ENCODE results near the gene HOXA9. TPM values are rescaled to one million over a fixed set of nuclear protein-coding genes. Genes with fewer than 3 reads are reported as not detected.

HOXA9 gene
- total RNA-seq, 2 experiments from 2014 or later, result not detected

GRCh38 chr7:27184337-27185012 lies 19.1 kb upstream of the HOXA9 start:
- CTCF ChIA-PET, result interaction anchor here (1.2 to 3.7 kb wide), 5 partner anchors 8 to 23 kb away, joined by 5 to 28 read pairs (median 7); no protein-coding TSS in a partner anchor
- DNase-seq, result peak; percentile 55
- intact Hi-C loops (cut with micrococcal nuclease), result no loop called here
- Mint-ChIP-seq H3K27ac (peak overlapping the region; percentile 57), H3K4me1 (ENCODE audit: low read depth) (peaks cover 35% of the 10 kb centered on the region), H3K27me3 (peaks cover 70% of the 10 kb centered on the region), H3K4me3 (peak overlapping the region; percentile 59), H3K9me3 (no peaks in the 10 kb centered on the region), H3K36me3 (ENCODE audit: low read depth) (no peaks in the 10 kb centered on the region)
- POLR2A ChIA-PET, result interaction anchor here (1.7 kb wide), 1 partner anchor 15 kb away, joined by 5 read pairs; no protein-coding TSS in a partner anchor
- TF ChIP-seq, protein P1, sequence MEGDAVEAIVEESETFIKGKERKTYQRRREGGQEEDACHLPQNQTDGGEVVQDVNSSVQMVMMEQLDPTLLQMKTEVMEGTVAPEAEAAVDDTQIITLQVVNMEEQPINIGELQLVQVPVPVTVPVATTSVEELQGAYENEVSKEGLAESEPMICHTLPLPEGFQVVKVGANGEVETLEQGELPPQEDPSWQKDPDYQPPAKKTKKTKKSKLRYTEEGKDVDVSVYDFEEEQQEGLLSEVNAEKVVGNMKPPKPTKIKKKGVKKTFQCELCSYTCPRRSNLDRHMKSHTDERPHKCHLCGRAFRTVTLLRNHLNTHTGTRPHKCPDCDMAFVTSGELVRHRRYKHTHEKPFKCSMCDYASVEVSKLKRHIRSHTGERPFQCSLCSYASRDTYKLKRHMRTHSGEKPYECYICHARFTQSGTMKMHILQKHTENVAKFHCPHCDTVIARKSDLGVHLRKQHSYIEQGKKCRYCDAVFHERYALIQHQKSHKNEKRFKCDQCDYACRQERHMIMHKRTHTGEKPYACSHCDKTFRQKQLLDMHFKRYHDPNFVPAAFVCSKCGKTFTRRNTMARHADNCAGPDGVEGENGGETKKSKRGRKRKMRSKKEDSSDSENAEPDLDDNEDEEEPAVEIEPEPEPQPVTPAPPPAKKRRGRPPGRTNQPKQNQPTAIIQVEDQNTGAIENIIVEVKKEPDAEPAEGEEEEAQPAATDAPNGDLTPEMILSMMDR (IDR thresholded peaks at IDR 0.05), result no peak
- ATAC-seq, result peak; percentile 37

GRCh38 chr7:27183682-27184336 lies 18.5 kb upstream of the HOXA9 start:
- no peaks in the 10 kb centered on the region for H3K36me3 Mint-ChIP-seq (ENCODE audit: low read depth)
- H3K4me1 Mint-ChIP-seq (ENCODE audit: low read depth), result peaks cover 34% of the 10 kb centered on the region
- DNase-seq (no peak), ATAC-seq (no peak)
- peaks cover 71% of the 10 kb centered on the region for H3K27me3 Mint-ChIP-seq
- intact Hi-C loops (cut with micrococcal nuclease), result no loop called here
- POLR2A ChIA-PET, result interaction anchor here (0.6 kb wide), 1 partner anchor 1644 kb away, joined by 4 read pairs; no protein-coding TSS in a partner anchor
- no peaks in the 10 kb centered on the region for H3K9me3 Mint-ChIP-seq
- H3K27ac Mint-ChIP-seq, result no peak overlapping the region
- TF ChIP-seq, protein P1 (IDR thresholded peaks at IDR 0.05), result no peak
- CTCF ChIA-PET, result interaction anchor here (1.2 to 2.3 kb wide), 8 partner anchors 9 to 25 kb away, joined by 3 to 9 read pairs (median 6); no protein-coding TSS in a partner anchor
- peak overlapping the region; percentile 59 for H3K4me3 Mint-ChIP-seq

DNA sequence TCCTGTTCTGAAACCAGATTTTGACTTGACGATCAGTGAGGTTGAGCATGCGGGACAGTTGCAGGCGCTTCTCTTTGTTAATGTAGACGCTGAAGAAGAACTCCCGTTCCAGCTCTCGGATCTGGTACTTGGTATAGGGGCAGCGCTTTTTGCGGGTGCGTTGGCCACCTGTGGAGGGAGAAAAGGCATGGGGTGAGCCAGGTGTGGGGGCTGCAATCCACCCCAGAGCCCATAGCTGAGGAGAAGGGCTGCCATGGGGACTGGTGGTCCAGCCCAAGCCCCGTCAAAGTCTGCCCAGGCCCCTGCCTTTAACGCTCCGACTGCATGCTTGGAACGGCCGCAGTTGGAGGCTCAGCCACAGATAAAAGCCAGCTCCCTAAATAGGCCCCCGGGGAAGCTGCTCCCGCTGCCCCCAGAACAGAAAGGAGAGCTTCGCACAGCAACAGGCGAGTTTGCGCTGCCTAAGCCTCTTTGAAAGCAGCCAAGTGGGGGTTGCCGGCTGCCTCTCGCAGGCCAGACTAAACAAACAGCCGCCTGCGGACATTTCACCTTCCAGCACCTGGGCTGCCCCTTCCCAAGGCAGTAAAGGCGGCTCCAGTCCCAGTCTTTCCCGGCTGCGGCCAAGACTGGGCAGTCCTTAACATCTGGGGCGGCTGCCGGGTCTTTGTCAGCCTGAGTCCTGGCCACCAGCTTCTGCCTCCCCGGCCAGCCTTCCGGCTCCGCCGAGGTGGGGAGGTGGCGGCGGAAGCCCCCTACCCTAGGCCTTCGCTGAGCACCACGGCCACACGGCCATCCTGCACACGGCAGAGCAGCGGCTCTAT lies 17.7 kb upstream of the HOXA9 start:
- Mint-ChIP-seq H3K4me3 (peak overlapping the region; percentile 59), H3K36me3 (ENCODE audit: low read depth) (no peaks in the 10 kb centered on the region), H3K4me1 (ENCODE audit: low read depth) (peaks cover 26% of the 10 kb centered on the region), H3K27me3 (peaks cover 69% of the 10 kb centered on the region), H3K27ac (no peak overlapping the region), H3K9me3 (no peaks in the 10 kb centered on the region)
- DNase-seq (no peak), ATAC-seq (no peak)
- intact Hi-C loops (cut with micrococcal nuclease), result no loop called here
- TF ChIP-seq, protein P1 (IDR thresholded peaks at IDR 0.05), result no peak
- CTCF ChIA-PET, result interaction anchor here (1.2 to 2.3 kb wide), 8 partner anchors 9 to 24 kb away, joined by 3 to 9 read pairs (median 6); no protein-coding TSS in a partner anchor
- POLR2A ChIA-PET, result no interaction called here

- intact Hi-C loops (cut with micrococcal nuclease), result no loop called here
- Mint-ChIP-seq H3K27me3 (peaks cover 69% of the 10 kb centered on the region), H3K4me1 (ENCODE audit: low read depth) (peaks cover 20% of the 10 kb centered on the region), H3K36me3 (ENCODE audit: low read depth) (no peaks in the 10 kb centered on the region), H3K4me3 (no peak overlapping the region), H3K27ac (no peak overlapping the region), H3K9me3 (no peaks in the 10 kb centered on the region)
- POLR2A ChIA-PET, result no interaction called here
- no peak for ATAC-seq
- CTCF ChIA-PET, result interaction anchor here (1.5 to 2.1 kb wide), 5 partner anchors 10 to 23 kb away, joined by 3 to 7 read pairs (median 6); no protein-coding TSS in a partner anchor
- TF ChIP-seq, protein P1 (IDR thresholded peaks at IDR 0.05), result no peak
- no peak for DNase-seq
Measured at GRCh38 chr7:27182285-27182841, 17.0 kb upstream of the HOXA9 start.

All from activated CD8-positive, alpha-beta T cell treated with anti-CD3 and anti-CD28 coated beads for 36 hours (primary cell).